ENCODE measurements around the gene MORN1. TPM values are rescaled to one million over a fixed set of nuclear protein-coding genes. Genes with fewer than 3 reads are reported as not detected.
A peak's percentile ranks its signal among the peaks of the same experiment; 100 is the strongest.

Gene MORN1
- total and polyA plus RNA-seq, 4 donors = 2.3 to 6.9 (median 3.6) TPM

GRCh38 chr1:2395245-2395644 is 3.9 kb upstream of the MORN1 start:
- Histone ChIP-seq H3K27ac (ENCODE audit: low read depth in 1 of 2, low read length in 2 of 2) (no peak overlapping the region), H3K9ac (ENCODE audit: low read depth in 1 of 2, low read length in 2 of 2) (no peak overlapping the region), H3K4me1 (ENCODE audit: control insufficient read depth in 4 of 4, insufficient read depth in 4 of 4, low read length in 3 of 4) (peaks cover 3 to 35% (median 32%) of the 10 kb centered on the region in 4 donors), H3K27me3 (ENCODE audit: control insufficient read depth in 4 of 4, insufficient read depth in 4 of 4, low read length in 3 of 4) (no peaks in the 10 kb centered on the region), H3K9me3 (ENCODE audit: control insufficient read depth in 4 of 4, low read length in 3 of 4) (no peaks in the 10 kb centered on the region), H3K36me3 (ENCODE audit: control insufficient read depth in 4 of 4, insufficient read depth in 3 of 4, low read depth in 1 of 4, low read length in 3 of 4) (peaks cover 12 to 39% (median 30%) of the 10 kb centered on the region in 4 donors), H3K4me3 (ENCODE audit: low read depth in 1 of 3, low read length in 3 of 3) (no peak overlapping the region)
- TF ChIP-seq JUND (IDR thresholded peaks at IDR 0.05) = no peak
- TF ChIP-seq RXRA (IDR thresholded peaks at IDR 0.05) = no peak
- 93% methylated on average over 10 of the region's 10 CpGs for WGBS
- no peak for DNase-seq (ENCODE audit: low spot score)

GRCh38 chr1:2394761-2395160 is 3.4 kb upstream of the MORN1 start:
- 89% methylated on average over 11 of the region's 11 CpGs for WGBS
- H3K9me3 ChIP-seq (ENCODE audit: control insufficient read depth in 4 of 4, low read length in 3 of 4) = no peaks in the 10 kb centered on the region
- no peak overlapping the region for H3K9ac ChIP-seq (ENCODE audit: low read depth in 1 of 2, low read length in 2 of 2)
- peaks cover 10 to 34% (median 25%) of the 10 kb centered on the region in 4 donors for H3K36me3 ChIP-seq (ENCODE audit: control insufficient read depth in 4 of 4, insufficient read depth in 3 of 4, low read depth in 1 of 4, low read length in 3 of 4)
- H3K27ac ChIP-seq (ENCODE audit: low read depth in 1 of 2, low read length in 2 of 2) = peak overlapping the region in 1 of 2 donors; percentile 9
- H3K27me3 ChIP-seq (ENCODE audit: control insufficient read depth in 4 of 4, insufficient read depth in 4 of 4, low read length in 3 of 4) = no peaks in the 10 kb centered on the region
- TF ChIP-seq HNF4G (IDR thresholded peaks at IDR 0.05) (no peak), ATF3 (IDR thresholded peaks at IDR 0.05) (no peak), JUND (IDR thresholded peaks at IDR 0.05) (no peak), FOXA1 (IDR thresholded peaks at IDR 0.05) (no peak), RXRA (IDR thresholded peaks at IDR 0.05) (no peak), EGR1 (IDR thresholded peaks at IDR 0.05; ENCODE audit: low read depth in 2 of 2) (no peak), GABPA (IDR thresholded peaks at IDR 0.05 in 1 of 2, conservative IDR thresholded peaks at IDR 0.05 in 1 of 2) (no peak), YY1 (IDR thresholded peaks at IDR 0.05) (no peak), CTCF (IDR thresholded peaks at IDR 0.05; ENCODE audit: low read depth, low read length, missing input control) (no peak), REST (IDR thresholded peaks at IDR 0.05) (no peak), NR2F2 (IDR thresholded peaks at IDR 0.05) (no peak), ZBTB33 (IDR thresholded peaks at IDR 0.05) (no peak), TAF1 (conservative IDR thresholded peaks at IDR 0.05) (no peak), FOXA2 (IDR thresholded peaks at IDR 0.05) (no peak), SP1 (IDR thresholded peaks at IDR 0.05) (no peak), RAD21 (IDR thresholded peaks at IDR 0.05) (no peak), HNF4A (conservative IDR thresholded peaks at IDR 0.05) (no peak)
- TF ChIP-seq, protein P1, sequence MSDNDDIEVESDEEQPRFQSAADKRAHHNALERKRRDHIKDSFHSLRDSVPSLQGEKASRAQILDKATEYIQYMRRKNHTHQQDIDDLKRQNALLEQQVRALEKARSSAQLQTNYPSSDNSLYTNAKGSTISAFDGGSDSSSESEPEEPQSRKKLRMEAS (IDR thresholded peaks at IDR 0.05) = no peak
- no peak overlapping the region for H3K4me3 ChIP-seq (ENCODE audit: low read depth in 1 of 3, low read length in 3 of 3)
- H3K4me1 ChIP-seq (ENCODE audit: control insufficient read depth in 4 of 4, insufficient read depth in 4 of 4, low read length in 3 of 4) = peaks cover 3 to 37% (median 34%) of the 10 kb centered on the region in 4 donors
- no peak for DNase-seq (ENCODE audit: low spot score)

Data from liver (tissue), 9 donors.